Activated T-cell treated with anti-CD3 and anti-CD28 coated beads, Interleukin-2, amount 50 U/mL, for 48 hours (primary cell): ENCODE data around the gene SMAD4.
"Not testable (repeated sequence)": the region's sequence is repeated elsewhere in the genome, so short reads cannot be mapped to it uniquely, and the experiment has no call there.

Experiments
- DNase-seq, 2 experiments: peaks; one replicate each; pipeline ENCODE4 v3.0.0-alpha.2; 2020

SMAD4 gene

DNA sequence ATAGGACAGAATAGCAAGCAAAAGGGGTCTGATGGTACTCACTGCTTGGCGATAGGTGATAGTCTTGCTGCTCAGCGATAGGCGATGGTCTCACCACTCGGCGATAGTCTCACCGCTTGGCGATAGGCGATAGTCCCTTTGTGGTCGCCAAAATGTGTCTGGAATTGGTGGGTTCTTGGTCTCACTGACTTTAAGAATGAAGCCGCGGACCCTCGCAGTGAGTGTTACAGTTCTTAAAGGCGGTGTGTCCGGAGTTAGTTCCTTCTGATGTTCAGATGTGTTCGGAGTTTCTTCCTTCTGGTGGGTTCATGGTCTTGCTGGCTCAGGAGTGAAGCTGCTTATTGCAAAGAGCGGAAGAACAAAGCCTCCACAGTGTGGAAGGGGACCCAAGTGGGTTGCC is 90.0 kb downstream of the SMAD4 start:
- not testable (repeated sequence) for DNase-seq

DNA sequence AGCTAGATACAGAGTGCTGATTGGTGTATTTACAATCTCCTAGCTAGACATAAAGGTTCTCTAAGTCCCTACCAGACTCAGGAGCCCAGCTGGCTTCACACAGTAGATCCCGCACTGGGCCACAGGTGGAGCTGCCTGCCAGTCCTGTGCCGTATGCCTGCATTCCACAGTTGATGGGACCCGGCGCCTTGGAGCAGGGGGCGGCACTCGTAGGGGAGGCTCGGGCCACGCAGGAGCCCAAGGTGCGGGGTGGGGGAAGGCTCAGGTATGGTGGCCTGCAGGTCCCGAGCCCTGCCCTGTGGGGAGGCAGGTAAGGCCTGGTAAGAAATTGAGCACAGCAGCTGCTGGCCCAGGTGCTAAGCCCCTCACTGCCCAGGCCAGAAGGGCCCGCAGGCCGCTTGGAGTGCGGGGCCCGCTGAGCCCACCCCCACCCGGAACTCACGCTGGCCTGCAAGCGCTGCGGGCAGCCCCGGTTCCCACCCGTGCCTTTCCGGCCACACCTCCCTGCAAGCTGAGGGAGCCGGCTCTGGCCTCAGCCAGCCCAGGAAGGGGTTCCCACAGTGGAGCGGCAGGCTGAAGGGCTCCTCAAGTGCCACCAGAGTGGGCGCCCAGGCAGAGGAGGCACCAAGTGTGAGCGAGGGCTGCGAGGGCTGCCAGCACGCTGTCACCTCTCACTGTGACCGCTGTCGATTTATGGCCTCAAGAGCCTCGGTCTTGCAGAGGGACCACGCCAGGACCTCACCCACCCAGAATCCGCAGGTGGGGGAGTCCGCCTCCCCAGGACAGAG is 91.0 kb downstream of the SMAD4 start:
- no peak for DNase-seq

DNA sequence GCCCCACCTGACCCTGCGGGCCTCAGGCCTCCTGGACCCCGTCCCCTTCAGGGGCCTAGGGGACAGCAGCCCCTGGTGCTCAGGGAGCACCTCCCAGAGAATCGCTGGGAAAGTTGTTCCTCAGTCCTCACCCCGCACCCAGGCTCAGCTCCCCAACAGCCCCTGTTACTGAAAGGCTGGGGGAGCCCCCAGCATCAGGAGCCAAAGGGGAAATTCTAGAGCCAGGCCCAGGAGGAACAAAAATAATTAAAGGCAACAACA is 91.5 kb downstream of the SMAD4 start:
- no peak for DNase-seq

- DNase-seq: no peak
These were observed 92.4 kb downstream of the SMAD4 start for GRCh38 chr18:51122266-51123045.

- DNase-seq: no peak
These were observed 93.0 kb downstream of the SMAD4 start for GRCh38 chr18:51123046-51123395.

GRCh38 chr18:51123481-51123880 is 93.5 kb downstream of the SMAD4 start:
- no peak for DNase-seq

GRCh38 chr18:51123936-51124486 is 94.0 kb downstream of the SMAD4 start:
- no peak for DNase-seq

DNA sequence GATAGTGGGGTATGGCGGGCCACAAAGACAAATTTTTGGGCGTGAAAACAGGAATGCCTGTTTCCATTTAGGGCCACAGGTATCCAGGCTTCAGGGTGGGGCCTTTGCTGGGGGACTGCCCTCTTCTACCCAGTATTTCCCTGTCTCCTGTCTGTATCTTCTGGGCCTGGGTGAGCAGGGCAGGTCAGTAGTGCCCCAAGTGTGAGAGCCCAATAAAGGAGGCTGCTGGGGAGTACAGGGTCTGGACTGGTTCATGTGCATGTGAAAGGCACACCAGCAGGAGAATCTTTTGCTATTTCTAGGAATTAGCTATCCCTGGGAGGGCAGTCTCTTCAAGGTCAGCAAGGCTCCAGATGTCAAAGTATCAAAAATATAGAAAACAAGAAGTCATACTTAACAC is 96.0 kb downstream of the SMAD4 start:
- DNase-seq: no peak

- DNase-seq: no peak
These were observed 97.7 kb downstream of the SMAD4 start for GRCh38 chr18:51127664-51128063.

- no peak for DNase-seq
These were observed 98.5 kb downstream of the SMAD4 start for GRCh38 chr18:51128533-51128932.

GRCh38 chr18:51132256-51132935 is 102.4 kb downstream of the SMAD4 start:
- no peak for DNase-seq

- no peak for DNase-seq
These were observed 103.7 kb downstream of the SMAD4 start for GRCh38 chr18:51133580-51134160.
